HepG2 (cell line): Measurements from ENCODE around the gene TNK1. TPM values are rescaled to one million over a fixed set of nuclear protein-coding genes. Genes with fewer than 3 reads are reported as not detected.

Source experiments
- CC2D1A ChIP-seq: sonication (generic); formaldehyde crosslinking; IDR thresholded peaks from 2 replicates; pipeline ENCODE4 v1.8.1; 2023; ENCODE audit warnings: mild to moderate bottlenecking, missing genetic modification reagents
- HES4 ChIP-seq: sonication (generic); formaldehyde crosslinking; IDR thresholded peaks from 2 replicates; pipeline ENCODE4 v1.9.0; 2021; ENCODE audit warnings: mild to moderate bottlenecking, missing genetic modification reagents, borderline replicate concordance
- MIER3 ChIP-seq: IDR thresholded peaks from 2 replicates; pipeline ENCODE4 v1.6.1; 2016; ENCODE audit warnings: missing compliant biosample characterization, borderline replicate concordance
- PRPF4 ChIP-seq: fragments of 200-400 bp; formaldehyde crosslinking; IDR thresholded peaks from 2 replicates; pipeline ENCODE4 v1.6.1; 2016; ENCODE audit warnings: low read length, low read depth; ENCODE audit not compliant: poor library complexity, severe bottlenecking
- SSRP1 ChIP-seq: IDR thresholded peaks from 2 replicates; pipeline ENCODE4 v1.6.1; 2016; ENCODE audit warnings: control low read depth
- ZFAT ChIP-seq: sonication (generic); formaldehyde crosslinking; conservative IDR thresholded peaks from 2 replicates; pipeline ENCODE4 v1.8.1; 2023; ENCODE audit warnings: missing genetic modification reagents, inconsistent platforms
- ZNF263 ChIP-seq: sonication (generic); formaldehyde crosslinking; IDR thresholded peaks from 2 replicates; pipeline ENCODE4 v1.4.0; 2020; ENCODE audit warnings: missing genetic modification reagents
- polyA plus RNA-seq, 8 experiments: library from polyadenylated mRNA; depleted of rRNA in 3 of 8; stranded (reverse) in 7 of 8; unstranded in 1 of 8; fragments of >200 nt; fragmentation: Illumina TruSeq in 4 of 8; extraction: Trizol in 4 of 8; gene quantifications; 2 replicates each; pipeline versions ENCODE4 v1.2.1 to v1.2.3, GENCODE V29; 2011 to 2016; ENCODE audit warnings: low read depth in 4 of 8, missing spikeins in 1 of 8, mixed read lengths in 1 of 8; ENCODE audit not compliant: insufficient read depth in 1 of 8
- total RNA-seq, 5 experiments: library from RNA; depleted of rRNA; stranded (reverse); fragments of >200 nt; fragmentation: Illumina TruSeq; extraction: Trizol; gene quantifications; 2 replicates each; pipeline ENCODE4 v1.2.3, GENCODE V29; 2016; ENCODE audit warnings: low read depth in 1 of 5
- TF ChIP-seq, protein P1 (sequence below): IDR thresholded peaks from 2 replicates; pipeline ENCODE4 v1.4.0; 2020; ENCODE audit warnings: mild to moderate bottlenecking, missing genetic modification reagents
- TF ChIP-seq, protein P2 (sequence below): sonication (generic); formaldehyde crosslinking; IDR thresholded peaks from 2 replicates; pipeline ENCODE4 v1.4.0; 2020; ENCODE audit warnings: missing genetic modification reagents

TNK1 gene
- total and polyA plus RNA-seq, 2 of the 13 experiments (the other 11 are each of a cell fraction or from before 2014, with no cell fraction given): 2.0 to 3.5 TPM

DNA sequence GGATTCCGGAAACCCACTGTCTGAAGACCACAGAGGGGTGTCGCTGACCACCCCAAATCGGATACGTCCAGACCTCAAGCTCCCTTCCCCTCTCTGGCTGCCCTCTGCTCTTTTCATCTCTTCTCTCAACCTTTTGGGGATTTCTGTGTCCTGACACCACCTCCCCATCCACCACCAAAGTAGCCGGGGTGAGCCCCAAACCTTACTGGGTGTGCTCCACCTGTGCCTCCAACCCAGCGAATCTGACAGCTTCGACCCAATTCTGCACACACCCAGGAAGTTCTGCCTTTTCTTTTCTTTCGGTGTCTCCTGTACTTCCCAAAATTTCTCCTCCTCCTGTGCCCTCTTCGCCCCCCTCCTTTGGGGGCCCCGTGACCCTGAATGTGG lies 28.4 kb upstream of the TNK1 start (continued):
- TF ChIP-seq, protein P1, sequence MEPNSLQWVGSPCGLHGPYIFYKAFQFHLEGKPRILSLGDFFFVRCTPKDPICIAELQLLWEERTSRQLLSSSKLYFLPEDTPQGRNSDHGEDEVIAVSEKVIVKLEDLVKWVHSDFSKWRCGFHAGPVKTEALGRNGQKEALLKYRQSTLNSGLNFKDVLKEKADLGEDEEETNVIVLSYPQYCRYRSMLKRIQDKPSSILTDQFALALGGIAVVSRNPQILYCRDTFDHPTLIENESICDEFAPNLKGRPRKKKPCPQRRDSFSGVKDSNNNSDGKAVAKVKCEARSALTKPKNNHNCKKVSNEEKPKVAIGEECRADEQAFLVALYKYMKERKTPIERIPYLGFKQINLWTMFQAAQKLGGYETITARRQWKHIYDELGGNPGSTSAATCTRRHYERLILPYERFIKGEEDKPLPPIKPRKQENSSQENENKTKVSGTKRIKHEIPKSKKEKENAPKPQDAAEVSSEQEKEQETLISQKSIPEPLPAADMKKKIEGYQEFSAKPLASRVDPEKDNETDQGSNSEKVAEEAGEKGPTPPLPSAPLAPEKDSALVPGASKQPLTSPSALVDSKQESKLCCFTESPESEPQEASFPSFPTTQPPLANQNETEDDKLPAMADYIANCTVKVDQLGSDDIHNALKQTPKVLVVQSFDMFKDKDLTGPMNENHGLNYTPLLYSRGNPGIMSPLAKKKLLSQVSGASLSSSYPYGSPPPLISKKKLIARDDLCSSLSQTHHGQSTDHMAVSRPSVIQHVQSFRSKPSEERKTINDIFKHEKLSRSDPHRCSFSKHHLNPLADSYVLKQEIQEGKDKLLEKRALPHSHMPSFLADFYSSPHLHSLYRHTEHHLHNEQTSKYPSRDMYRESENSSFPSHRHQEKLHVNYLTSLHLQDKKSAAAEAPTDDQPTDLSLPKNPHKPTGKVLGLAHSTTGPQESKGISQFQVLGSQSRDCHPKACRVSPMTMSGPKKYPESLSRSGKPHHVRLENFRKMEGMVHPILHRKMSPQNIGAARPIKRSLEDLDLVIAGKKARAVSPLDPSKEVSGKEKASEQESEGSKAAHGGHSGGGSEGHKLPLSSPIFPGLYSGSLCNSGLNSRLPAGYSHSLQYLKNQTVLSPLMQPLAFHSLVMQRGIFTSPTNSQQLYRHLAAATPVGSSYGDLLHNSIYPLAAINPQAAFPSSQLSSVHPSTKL (CRISPR knock-in tag): no peak
- no peak for TF ChIP-seq ZFAT (CRISPR knock-in tag)
- TF ChIP-seq HES4 (CRISPR knock-in tag): no peak
- TF ChIP-seq MIER3 (CRISPR knock-in tag): no peak
- TF ChIP-seq, protein P2, sequence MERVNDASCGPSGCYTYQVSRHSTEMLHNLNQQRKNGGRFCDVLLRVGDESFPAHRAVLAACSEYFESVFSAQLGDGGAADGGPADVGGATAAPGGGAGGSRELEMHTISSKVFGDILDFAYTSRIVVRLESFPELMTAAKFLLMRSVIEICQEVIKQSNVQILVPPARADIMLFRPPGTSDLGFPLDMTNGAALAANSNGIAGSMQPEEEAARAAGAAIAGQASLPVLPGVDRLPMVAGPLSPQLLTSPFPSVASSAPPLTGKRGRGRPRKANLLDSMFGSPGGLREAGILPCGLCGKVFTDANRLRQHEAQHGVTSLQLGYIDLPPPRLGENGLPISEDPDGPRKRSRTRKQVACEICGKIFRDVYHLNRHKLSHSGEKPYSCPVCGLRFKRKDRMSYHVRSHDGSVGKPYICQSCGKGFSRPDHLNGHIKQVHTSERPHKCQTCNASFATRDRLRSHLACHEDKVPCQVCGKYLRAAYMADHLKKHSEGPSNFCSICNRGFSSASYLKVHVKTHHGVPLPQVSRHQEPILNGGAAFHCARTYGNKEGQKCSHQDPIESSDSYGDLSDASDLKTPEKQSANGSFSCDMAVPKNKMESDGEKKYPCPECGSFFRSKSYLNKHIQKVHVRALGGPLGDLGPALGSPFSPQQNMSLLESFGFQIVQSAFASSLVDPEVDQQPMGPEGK (CRISPR knock-in tag): no peak
- no peak for TF ChIP-seq CC2D1A (CRISPR knock-in tag)
- TF ChIP-seq SSRP1: no peak
- TF ChIP-seq PRPF4: no peak
- no peak for TF ChIP-seq ZNF263
